HepG2 (cell line): Measurements from ENCODE around the gene SFXN5. TPM values are rescaled to one million over a fixed set of nuclear protein-coding genes. Genes with fewer than 3 reads are reported as not detected.
A peak's percentile ranks its signal among the peaks of the same experiment; 100 is the strongest.

Source experiments
- ATAD3A ChIP-seq: sonication (generic); formaldehyde crosslinking; IDR thresholded peaks from 2 replicates; pipeline ENCODE4 v1.4.0; 2020; ENCODE audit warnings: missing genetic modification reagents
- BRCA1 ChIP-seq: sonication (generic); formaldehyde crosslinking; IDR thresholded peaks from 2 replicates; pipeline ENCODE4 v1.4.0; 2020; ENCODE audit warnings: missing genetic modification reagents
- CBX1 ChIP-seq: IDR thresholded peaks from one replicate; pipeline ENCODE4 v1.6.1; 2016; ENCODE audit warnings: antibody characterized with exemption, low read depth
- CREM ChIP-seq, 2 experiments: sonication (generic) in 1 of 2; formaldehyde crosslinking in 1 of 2; IDR thresholded peaks; 2 replicates each; pipeline versions ENCODE4 v1.4.0 to v1.6.1; 2016 to 2020; ENCODE audit warnings: antibody characterized with exemption in 1 of 2, mild to moderate bottlenecking in 1 of 2, missing genetic modification reagents in 1 of 2
- FIP1L1 ChIP-seq: fragments of 200-400 bp; formaldehyde crosslinking; IDR thresholded peaks from 2 replicates; pipeline ENCODE4 v1.6.1; 2018; ENCODE audit warnings: low read depth, mild to moderate bottlenecking, low read length, moderate library complexity, borderline replicate concordance; ENCODE audit not compliant: insufficient read depth
- MED13 ChIP-seq: sonication (generic); formaldehyde crosslinking; IDR thresholded peaks from 2 replicates; pipeline ENCODE4 v1.5.0; 2020; ENCODE audit warnings: missing genetic modification reagents
- PAF1 ChIP-seq: IDR thresholded peaks from 2 replicates; pipeline ENCODE4 v1.6.1; 2016; ENCODE audit warnings: missing genetic modification reagents, missing compliant biosample characterization
- PPARG ChIP-seq: conservative IDR thresholded peaks from 2 replicates; pipeline ENCODE4 v1.6.1; 2016; ENCODE audit warnings: missing biosample characterization, missing genetic modification reagents
- SMC3 ChIP-seq: IDR thresholded peaks from 2 replicates; pipeline ENCODE4 v1.6.1; 2011; ENCODE audit warnings: low read length, improper control_type of control experiment
- ZNF263 ChIP-seq: sonication (generic); formaldehyde crosslinking; IDR thresholded peaks from 2 replicates; pipeline ENCODE4 v1.4.0; 2020; ENCODE audit warnings: missing genetic modification reagents
- ZNF3 ChIP-seq: IDR thresholded peaks from 2 replicates; pipeline ENCODE4 v1.7.0; 2017; ENCODE audit warnings: inconsistent platforms
- ZNF556 ChIP-seq: sonication (generic); formaldehyde crosslinking; IDR thresholded peaks from 2 replicates; pipeline ENCODE4 v1.4.0; 2020; ENCODE audit warnings: mild to moderate bottlenecking, missing genetic modification reagents, borderline replicate concordance
- ZNF792 ChIP-seq: IDR thresholded peaks from 2 replicates; pipeline ENCODE4 v1.6.1; 2016
- polyA plus RNA-seq, 8 experiments: library from polyadenylated mRNA; depleted of rRNA in 3 of 8; stranded (reverse) in 7 of 8; unstranded in 1 of 8; fragments of >200 nt; fragmentation: Illumina TruSeq in 4 of 8; extraction: Trizol in 4 of 8; gene quantifications; 2 replicates each; pipeline versions ENCODE4 v1.2.1 to v1.2.3, GENCODE V29; 2011 to 2016; ENCODE audit warnings: low read depth in 4 of 8, missing spikeins in 1 of 8, mixed read lengths in 1 of 8; ENCODE audit not compliant: insufficient read depth in 1 of 8
- total RNA-seq, 5 experiments: library from RNA; depleted of rRNA; stranded (reverse); fragments of >200 nt; fragmentation: Illumina TruSeq; extraction: Trizol; gene quantifications; 2 replicates each; pipeline ENCODE4 v1.2.3, GENCODE V29; 2016; ENCODE audit warnings: low read depth in 1 of 5
- TF ChIP-seq, protein P1 (sequence below): sonication (generic); formaldehyde crosslinking; IDR thresholded peaks from 2 replicates; pipeline ENCODE4 v1.5.1; 2020; ENCODE audit warnings: missing genetic modification reagents, mild to moderate bottlenecking, borderline replicate concordance
- TF ChIP-seq, protein P2 (sequence below): sonication (generic); formaldehyde crosslinking; IDR thresholded peaks from 2 replicates; pipeline ENCODE4 v1.8.1; 2022; ENCODE audit warnings: mild to moderate bottlenecking, missing genetic modification reagents
- TF ChIP-seq, protein P3 (sequence below): sonication (generic); formaldehyde crosslinking; IDR thresholded peaks from 2 replicates; pipeline ENCODE4 v1.8.1; 2023; ENCODE audit warnings: mild to moderate bottlenecking, missing genetic modification reagents
- TF ChIP-seq, protein P4 (sequence below): sonication (generic); formaldehyde crosslinking; IDR thresholded peaks from 2 replicates; pipeline ENCODE4 v1.5.0; 2020; ENCODE audit warnings: missing genetic modification reagents
- TF ChIP-seq, protein P5 (sequence below): sonication (generic); formaldehyde crosslinking; conservative IDR thresholded peaks from 2 replicates; pipeline ENCODE4 v1.8.1; 2023; ENCODE audit warnings: missing genetic modification reagents
- TF ChIP-seq, protein P6 (sequence below): sonication (generic); formaldehyde crosslinking; IDR thresholded peaks from 2 replicates; pipeline ENCODE4 v1.8.1; 2023; ENCODE audit warnings: mild to moderate bottlenecking, moderate library complexity, missing genetic modification reagents
- TF ChIP-seq, protein P7 (sequence below): sonication (generic); formaldehyde crosslinking; IDR thresholded peaks from 2 replicates; pipeline ENCODE4 v1.4.0; 2020; ENCODE audit warnings: missing genetic modification reagents

SFXN5 gene
- total and polyA plus RNA-seq, 2 of the 13 experiments (the other 11 are each of a cell fraction or from before 2014, with no cell fraction given) = 34.9 to 37.4 TPM

DNA sequence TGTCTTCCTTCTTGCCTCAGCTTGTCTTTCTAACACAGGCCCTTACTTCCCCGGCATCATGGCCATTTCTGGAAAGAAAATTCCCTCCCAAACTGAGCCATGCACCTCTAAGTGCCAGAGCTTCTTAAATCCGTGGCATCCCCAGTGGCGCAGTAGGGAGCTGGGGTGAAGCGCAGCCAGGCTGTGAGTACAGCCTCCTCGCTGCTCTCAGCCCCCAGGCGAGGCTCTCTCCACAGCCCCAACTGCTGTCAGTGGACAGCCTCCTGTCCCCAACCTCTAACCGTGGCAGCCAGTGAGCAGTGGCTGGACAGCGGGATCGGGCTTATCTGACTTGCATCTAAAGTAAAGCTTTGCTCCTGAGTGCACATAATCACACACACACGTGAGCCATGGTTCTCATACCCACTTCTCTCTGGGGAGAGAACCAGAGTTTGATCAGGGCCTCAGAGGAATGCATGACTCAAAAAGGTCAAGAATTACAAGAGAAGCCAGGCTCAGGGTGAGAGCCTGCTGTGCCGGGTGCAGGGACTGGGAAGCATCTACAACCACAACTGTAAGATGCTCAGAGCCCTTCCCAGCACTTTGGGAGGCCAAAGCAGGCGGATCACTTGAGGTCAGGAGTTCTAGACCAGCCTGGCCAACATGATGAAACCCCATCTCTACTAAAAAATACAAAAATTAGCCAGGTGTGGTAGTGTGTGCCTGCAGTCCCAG, 50.7 kb downstream of the SFXN5 start (continued):
- TF ChIP-seq, protein P1, sequence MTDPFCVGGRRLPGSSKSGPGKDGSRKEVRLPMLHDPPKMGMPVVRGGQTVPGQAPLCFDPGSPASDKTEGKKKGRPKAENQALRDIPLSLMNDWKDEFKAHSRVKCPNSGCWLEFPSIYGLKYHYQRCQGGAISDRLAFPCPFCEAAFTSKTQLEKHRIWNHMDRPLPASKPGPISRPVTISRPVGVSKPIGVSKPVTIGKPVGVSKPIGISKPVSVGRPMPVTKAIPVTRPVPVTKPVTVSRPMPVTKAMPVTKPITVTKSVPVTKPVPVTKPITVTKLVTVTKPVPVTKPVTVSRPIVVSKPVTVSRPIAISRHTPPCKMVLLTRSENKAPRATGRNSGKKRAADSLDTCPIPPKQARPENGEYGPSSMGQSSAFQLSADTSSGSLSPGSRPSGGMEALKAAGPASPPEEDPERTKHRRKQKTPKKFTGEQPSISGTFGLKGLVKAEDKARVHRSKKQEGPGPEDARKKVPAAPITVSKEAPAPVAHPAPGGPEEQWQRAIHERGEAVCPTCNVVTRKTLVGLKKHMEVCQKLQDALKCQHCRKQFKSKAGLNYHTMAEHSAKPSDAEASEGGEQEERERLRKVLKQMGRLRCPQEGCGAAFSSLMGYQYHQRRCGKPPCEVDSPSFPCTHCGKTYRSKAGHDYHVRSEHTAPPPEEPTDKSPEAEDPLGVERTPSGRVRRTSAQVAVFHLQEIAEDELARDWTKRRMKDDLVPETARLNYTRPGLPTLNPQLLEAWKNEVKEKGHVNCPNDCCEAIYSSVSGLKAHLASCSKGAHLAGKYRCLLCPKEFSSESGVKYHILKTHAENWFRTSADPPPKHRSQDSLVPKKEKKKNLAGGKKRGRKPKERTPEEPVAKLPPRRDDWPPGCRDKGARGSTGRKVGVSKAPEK (CRISPR knock-in tag) = peak; percentile 33; the same call in 1 of the 2 replicates
- TF ChIP-seq PPARG (peak; percentile 84), ZNF792 (CRISPR knock-in tag) (no peak; the same call in 1 of the 2 replicates), BRCA1 (CRISPR knock-in tag) (no peak), ZNF263 (CRISPR knock-in tag) (no peak), MED13 (CRISPR knock-in tag) (no peak), ZNF556 (peak; percentile 57; the same call in 1 of the 2 replicates), ATAD3A (no peak), CBX1 (peak; percentile 71), SMC3 (peak; percentile 19; the same call in 1 of the 2 replicates), FIP1L1 (0 out of 2 replicates have a peak, but pooled peaks have one; percentile 48), PAF1 (CRISPR knock-in tag) (no peak), CREM (IDR thresholded peaks at IDR 0.05) (no peak), CREM (CRISPR knock-in tag; IDR thresholded peaks at IDR 0.05) (no peak), ZNF3 (CRISPR knock-in tag) (no peak)
- TF ChIP-seq, protein P2, sequence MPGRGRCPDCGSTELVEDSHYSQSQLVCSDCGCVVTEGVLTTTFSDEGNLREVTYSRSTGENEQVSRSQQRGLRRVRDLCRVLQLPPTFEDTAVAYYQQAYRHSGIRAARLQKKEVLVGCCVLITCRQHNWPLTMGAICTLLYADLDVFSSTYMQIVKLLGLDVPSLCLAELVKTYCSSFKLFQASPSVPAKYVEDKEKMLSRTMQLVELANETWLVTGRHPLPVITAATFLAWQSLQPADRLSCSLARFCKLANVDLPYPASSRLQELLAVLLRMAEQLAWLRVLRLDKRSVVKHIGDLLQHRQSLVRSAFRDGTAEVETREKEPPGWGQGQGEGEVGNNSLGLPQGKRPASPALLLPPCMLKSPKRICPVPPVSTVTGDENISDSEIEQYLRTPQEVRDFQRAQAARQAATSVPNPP (CRISPR knock-in tag) = no peak; the same call in 1 of the 2 replicates
- TF ChIP-seq, protein P3, sequence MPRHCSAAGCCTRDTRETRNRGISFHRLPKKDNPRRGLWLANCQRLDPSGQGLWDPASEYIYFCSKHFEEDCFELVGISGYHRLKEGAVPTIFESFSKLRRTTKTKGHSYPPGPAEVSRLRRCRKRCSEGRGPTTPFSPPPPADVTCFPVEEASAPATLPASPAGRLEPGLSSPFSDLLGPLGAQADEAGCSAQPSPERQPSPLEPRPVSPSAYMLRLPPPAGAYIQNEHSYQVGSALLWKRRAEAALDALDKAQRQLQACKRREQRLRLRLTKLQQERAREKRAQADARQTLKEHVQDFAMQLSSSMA (CRISPR knock-in tag) = no peak
- TF ChIP-seq, protein P4, sequence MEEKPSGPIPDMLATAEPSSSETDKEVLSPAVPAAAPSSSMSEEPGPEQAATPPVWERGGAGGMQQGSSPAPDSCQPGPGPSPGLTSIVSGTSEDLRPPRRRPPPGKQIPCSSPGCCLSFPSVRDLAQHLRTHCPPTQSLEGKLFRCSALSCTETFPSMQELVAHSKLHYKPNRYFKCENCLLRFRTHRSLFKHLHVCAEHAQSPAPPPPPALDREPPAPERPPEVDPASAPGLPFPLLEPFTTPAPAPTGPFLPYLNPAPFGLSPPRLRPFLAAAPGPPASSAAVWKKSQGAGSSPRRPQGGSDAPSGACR (CRISPR knock-in tag) = no peak
- TF ChIP-seq, protein P5, sequence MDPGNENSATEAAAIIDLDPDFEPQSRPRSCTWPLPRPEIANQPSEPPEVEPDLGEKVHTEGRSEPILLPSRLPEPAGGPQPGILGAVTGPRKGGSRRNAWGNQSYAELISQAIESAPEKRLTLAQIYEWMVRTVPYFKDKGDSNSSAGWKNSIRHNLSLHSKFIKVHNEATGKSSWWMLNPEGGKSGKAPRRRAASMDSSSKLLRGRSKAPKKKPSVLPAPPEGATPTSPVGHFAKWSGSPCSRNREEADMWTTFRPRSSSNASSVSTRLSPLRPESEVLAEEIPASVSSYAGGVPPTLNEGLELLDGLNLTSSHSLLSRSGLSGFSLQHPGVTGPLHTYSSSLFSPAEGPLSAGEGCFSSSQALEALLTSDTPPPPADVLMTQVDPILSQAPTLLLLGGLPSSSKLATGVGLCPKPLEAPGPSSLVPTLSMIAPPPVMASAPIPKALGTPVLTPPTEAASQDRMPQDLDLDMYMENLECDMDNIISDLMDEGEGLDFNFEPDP = no peak
- TF ChIP-seq, protein P6, sequence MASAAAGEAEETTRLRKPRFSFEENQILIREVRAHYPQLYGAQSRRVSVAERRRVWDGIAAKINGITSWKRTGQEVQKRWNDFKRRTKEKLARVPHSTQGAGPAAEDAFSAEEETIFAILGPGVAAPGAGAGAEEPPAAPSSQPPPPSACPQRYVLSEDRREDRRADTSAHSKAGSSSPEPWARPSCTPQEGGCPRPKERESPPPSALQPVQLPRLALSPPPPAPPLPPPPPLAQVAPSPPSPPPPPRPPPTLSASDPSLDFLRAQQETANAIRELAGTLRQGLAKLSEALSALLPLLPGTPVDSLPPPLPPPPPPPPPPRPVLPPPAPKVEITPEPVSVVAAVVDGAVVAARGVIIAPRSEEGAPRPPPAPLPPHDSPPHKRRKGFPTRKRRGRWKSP (CRISPR knock-in tag) = peak; percentile 79; the same call in 1 of the 2 replicates
- TF ChIP-seq, protein P7, sequence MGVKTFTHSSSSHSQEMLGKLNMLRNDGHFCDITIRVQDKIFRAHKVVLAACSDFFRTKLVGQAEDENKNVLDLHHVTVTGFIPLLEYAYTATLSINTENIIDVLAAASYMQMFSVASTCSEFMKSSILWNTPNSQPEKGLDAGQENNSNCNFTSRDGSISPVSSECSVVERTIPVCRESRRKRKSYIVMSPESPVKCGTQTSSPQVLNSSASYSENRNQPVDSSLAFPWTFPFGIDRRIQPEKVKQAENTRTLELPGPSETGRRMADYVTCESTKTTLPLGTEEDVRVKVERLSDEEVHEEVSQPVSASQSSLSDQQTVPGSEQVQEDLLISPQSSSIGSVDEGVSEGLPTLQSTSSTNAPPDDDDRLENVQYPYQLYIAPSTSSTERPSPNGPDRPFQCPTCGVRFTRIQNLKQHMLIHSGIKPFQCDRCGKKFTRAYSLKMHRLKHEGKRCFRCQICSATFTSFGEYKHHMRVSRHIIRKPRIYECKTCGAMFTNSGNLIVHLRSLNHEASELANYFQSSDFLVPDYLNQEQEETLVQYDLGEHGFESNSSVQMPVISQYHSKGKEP (CRISPR knock-in tag) = no peak
